Esophagus squamous epithelium (tissue), 5 donors: Measurements from ENCODE around the gene MCM5. TPM values are rescaled to one million over a fixed set of nuclear protein-coding genes. Genes with fewer than 3 reads are reported as not detected.

Experiments used
- DNase-seq: peaks from one replicate; lab custom pipeline; 2025; lab: John Stamatoyannopoulos, UW
- H3K27ac ChIP-seq, 4 donors: fragments of 200-600 bp; sonication (generic); one replicate each; pipeline ENCODE4 v1.5.1; 2016 to 2019; ENCODE audit warnings: mild to moderate bottlenecking in 1 of 4
- H3K27me3 ChIP-seq, 4 donors: fragments of 200-600 bp; sonication (generic); 1 replicate in 3 of 4; 2 replicates in 1 of 4; pipeline versions ENCODE4 v1.5.1 to v1.6.0; 2017 to 2021; ENCODE audit warnings: antibody characterized with exemption in 1 of 4
- H3K36me3 ChIP-seq, 3 donors: fragments of 200-600 bp; sonication (generic); one replicate each; pipeline ENCODE4 v1.5.1; 2016 to 2019
- H3K4me1 ChIP-seq, 3 donors: fragments of 200-600 bp; sonication (generic); one replicate each; pipeline ENCODE4 v1.5.1; 2017 to 2019
- H3K4me3 ChIP-seq, 4 donors: fragments of 200-600 bp; sonication (generic); 1 replicate in 3 of 4; 2 replicates in 1 of 4; pipeline ENCODE4 v1.5.1; 2016 to 2019; ENCODE audit warnings: mild to moderate bottlenecking in 2 of 4, moderate library complexity in 1 of 4
- H3K9me3 ChIP-seq, 3 donors: fragments of 200-600 bp; sonication (generic); one replicate each; pipeline ENCODE4 v1.5.1; 2016 to 2019
- CTCF ChIP-seq, 6 experiments: fragments of 450-650 bp in 4 of 6; fragments of 200-600 bp in 2 of 6; sonication (generic) in 2 of 6; IDR thresholded peaks; one replicate each; pipeline ENCODE4 v1.5.1; 2016 to 2019; ENCODE audit warnings: antibody characterized with exemption in 6 of 6, mild to moderate bottlenecking in 4 of 6, moderate library complexity in 4 of 6
- POLR2A ChIP-seq, 4 donors: fragments of 450-650 bp; IDR thresholded peaks; one replicate each; pipeline ENCODE4 v1.6.1; 2017; ENCODE audit warnings: antibody characterized with exemption in 4 of 4, mild to moderate bottlenecking in 4 of 4, moderate library complexity in 3 of 4
- WGBS, 2 donors: methylation state at CpG; one replicate each; pipeline ENCODE4 v1.1.5; 2018; 5-methylcytosine and 5-hydroxymethylcytosine counted together
- intact Hi-C: fragments of 100-400 bp; cut with DNase I; formaldehyde crosslinking; loops from one replicate; pipeline ENCODE4 v1.15.0; 2022
- total RNA-seq, 4 donors: library from RNA; depleted of rRNA; stranded (reverse); fragments of >200 nt; gene quantifications; one replicate each; pipeline ENCODE4 v1.1.0, GENCODE V29; 2016
- donor health status: DM: yes; HTN: yes; CAD: no.

Gene MCM5
- total RNA-seq, 4 donors from 2014 or later: 23.1 to 48.1 (median 34.6) TPM

GRCh38 chr22:35440129-35440528, 40.2 kb downstream of the MCM5 start:
- H3K9me3 ChIP-seq: no peaks in the 10 kb centered on the region
- H3K4me1 ChIP-seq: peaks cover 0 to 3% (median 0%) of the 10 kb centered on the region in 3 donors
- H3K27ac ChIP-seq: no peak overlapping the region
- H3K4me3 ChIP-seq: no peak overlapping the region
- H3K27me3 ChIP-seq: no peaks in the 10 kb centered on the region
- H3K36me3 ChIP-seq: no peaks in the 10 kb centered on the region
- no peak for TF ChIP-seq POLR2A (IDR thresholded peaks at IDR 0.05)
- TF ChIP-seq CTCF (IDR thresholded peaks at IDR 0.05): no peak
- intact Hi-C loops: no loop called here
- DNase-seq: no peak
- WGBS, 2 donors: 77 to 82% methylated on average over 3 of the region's 3 CpGs

- DNase-seq: no peak
- no peak for TF ChIP-seq CTCF (IDR thresholded peaks at IDR 0.05)
- TF ChIP-seq POLR2A (IDR thresholded peaks at IDR 0.05): no peak
- Histone ChIP-seq H3K4me1 (peaks cover 0 to 7% (median 3%) of the 10 kb centered on the region in 3 donors), H3K9me3 (no peaks in the 10 kb centered on the region), H3K4me3 (no peak overlapping the region), H3K27me3 (no peaks in the 10 kb centered on the region), H3K36me3 (no peaks in the 10 kb centered on the region), H3K27ac (no peak overlapping the region)
- 67 to 72% methylated on average over 8 of the region's 9 CpGs for WGBS, 2 donors
- intact Hi-C loops: no loop called here
Measured at GRCh38 chr22:35441489-35442100, 41.7 kb downstream of the MCM5 start.

DNA sequence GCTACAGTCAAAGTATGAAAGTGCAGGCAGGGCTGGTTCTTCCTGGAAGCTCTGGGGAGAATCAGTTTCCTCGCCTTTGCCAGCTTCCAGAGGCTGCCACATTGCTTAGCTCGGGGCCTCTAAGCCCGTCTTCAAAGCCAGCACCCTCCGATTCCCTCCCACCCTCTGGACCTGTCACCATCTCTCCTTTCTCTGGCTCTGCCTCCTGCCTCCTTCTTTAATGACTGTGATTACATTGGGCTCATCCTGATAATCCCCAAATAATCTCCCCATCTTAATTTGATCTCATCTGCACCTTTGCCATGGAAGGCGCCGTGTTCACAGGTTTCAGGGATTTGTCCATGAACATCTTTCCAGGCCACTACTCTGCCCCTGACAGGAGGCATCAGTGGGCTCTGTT, 42.5 kb downstream of the MCM5 start:
- H3K27me3 ChIP-seq: no peaks in the 10 kb centered on the region
- no peak for DNase-seq
- intact Hi-C loops: no loop called here
- no peak overlapping the region for H3K4me3 ChIP-seq
- peaks cover 0 to 7% (median 3%) of the 10 kb centered on the region in 3 donors for H3K4me1 ChIP-seq
- 67 to 69% methylated on average over 5 to 6 of the region's 6 CpGs for WGBS, 2 donors
- no peak overlapping the region for H3K27ac ChIP-seq
- H3K9me3 ChIP-seq: no peaks in the 10 kb centered on the region
- TF ChIP-seq POLR2A (IDR thresholded peaks at IDR 0.05) (no peak), CTCF (IDR thresholded peaks at IDR 0.05) (no peak)
- no peaks in the 10 kb centered on the region for H3K36me3 ChIP-seq

DNA sequence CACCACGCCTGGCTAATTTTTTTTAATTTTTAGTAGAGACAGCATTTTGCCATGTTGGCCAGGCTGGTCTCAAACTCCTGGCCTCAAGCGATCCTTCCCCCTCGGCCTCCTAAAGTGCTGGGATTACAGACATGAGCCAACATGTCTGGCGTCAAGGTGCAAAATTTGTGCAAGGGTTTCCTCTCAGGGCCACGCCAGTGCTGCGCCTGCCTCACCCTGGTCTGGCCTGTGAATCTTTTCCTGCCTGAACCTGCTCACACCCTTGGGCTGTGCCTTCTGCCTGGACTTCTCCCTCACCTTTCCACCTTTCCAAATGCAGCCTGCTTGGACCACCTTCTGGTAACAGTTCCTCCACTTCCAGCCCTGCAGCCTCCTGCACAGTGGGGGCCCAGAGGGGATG, 43.4 kb downstream of the MCM5 start:
- peaks cover 0 to 2% (median 0%) of the 10 kb centered on the region in 3 donors for H3K36me3 ChIP-seq
- H3K4me3 ChIP-seq: no peak overlapping the region
- 46 to 49% methylated on average over 6 of the region's 6 CpGs for WGBS, 2 donors
- no peak overlapping the region for H3K27ac ChIP-seq
- DNase-seq: no peak
- intact Hi-C loops: no loop called here
- H3K4me1 ChIP-seq: peaks cover 0 to 7% (median 3%) of the 10 kb centered on the region in 3 donors
- no peaks in the 10 kb centered on the region for H3K9me3 ChIP-seq
- TF ChIP-seq POLR2A (IDR thresholded peaks at IDR 0.05) (no peak), CTCF (IDR thresholded peaks at IDR 0.05) (no peak)
- no peaks in the 10 kb centered on the region for H3K27me3 ChIP-seq

- Histone ChIP-seq H3K27ac (no peak overlapping the region), H3K4me1 (peaks cover 0 to 7% (median 3%) of the 10 kb centered on the region in 3 donors), H3K4me3 (no peak overlapping the region), H3K36me3 (peaks cover 0 to 5% (median 0%) of the 10 kb centered on the region in 3 donors), H3K9me3 (no peaks in the 10 kb centered on the region), H3K27me3 (no peaks in the 10 kb centered on the region)
- DNase-seq: no peak
- WGBS, 2 donors: 66 to 89% methylated on average over 3 to 4 of the region's 11 CpGs
- no peak for TF ChIP-seq CTCF (IDR thresholded peaks at IDR 0.05)
- no peak for TF ChIP-seq POLR2A (IDR thresholded peaks at IDR 0.05)
- intact Hi-C loops: no loop called here
Measured at GRCh38 chr22:35443790-35444684, 44.1 kb downstream of the MCM5 start.
